Activated CD4-positive, CD25-positive, alpha-beta regulatory T cell treated with anti-CD3 and anti-CD28 coated beads, Interleukin-2, amount 50 U/mL, for 72 hours (primary cell): ENCODE data around the gene LGALS7.
"Not testable (repeated sequence)": the region's sequence is repeated elsewhere in the genome, so short reads cannot be mapped to it uniquely, and the experiment has no call there.

Source experiments
- DNase-seq: peaks from one replicate; pipeline ENCODE4 v3.0.0; 2021

LGALS7 gene

DNA sequence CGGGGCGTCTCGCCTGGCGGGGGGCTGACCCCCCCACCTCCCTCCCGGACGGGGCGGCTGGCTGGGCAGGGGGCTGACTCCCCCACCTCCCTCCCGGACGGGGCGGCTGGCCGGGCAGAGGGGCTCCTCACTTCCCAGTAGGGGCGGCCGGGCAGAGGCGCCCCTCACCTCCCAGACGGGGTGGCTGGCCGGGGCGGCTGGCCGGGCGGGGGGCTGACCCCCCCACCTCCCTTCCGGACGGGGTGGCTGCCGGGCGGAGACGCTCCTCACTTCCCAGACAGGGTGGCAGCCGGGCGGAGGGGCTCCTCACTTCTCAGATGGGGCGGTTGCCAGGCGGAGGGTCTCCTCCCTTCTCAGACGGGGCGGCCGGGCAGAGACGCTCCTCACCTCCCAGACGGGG is 24.5 kb upstream of the LGALS7 start:
- DNase-seq: not testable (repeated sequence)

DNA sequence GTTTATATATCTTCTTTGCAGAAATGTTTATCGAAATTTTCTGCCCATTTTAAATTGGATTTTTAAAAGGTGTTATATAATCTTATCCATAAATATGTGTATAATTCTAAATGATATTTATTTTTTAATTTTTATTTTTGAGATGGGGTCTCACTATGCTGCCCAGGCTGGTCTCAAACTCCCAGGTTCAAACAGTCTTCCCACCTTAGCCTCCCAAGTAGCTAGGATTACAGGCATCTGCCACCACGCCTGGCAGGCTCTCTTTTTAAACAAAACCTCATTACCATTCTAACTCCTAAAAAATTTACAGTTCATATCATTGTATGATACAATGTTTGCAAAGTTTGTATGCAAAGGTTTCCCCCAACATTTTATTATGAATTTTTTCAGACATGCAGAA is 22.8 kb upstream of the LGALS7 start:
- DNase-seq: no peak

DNA sequence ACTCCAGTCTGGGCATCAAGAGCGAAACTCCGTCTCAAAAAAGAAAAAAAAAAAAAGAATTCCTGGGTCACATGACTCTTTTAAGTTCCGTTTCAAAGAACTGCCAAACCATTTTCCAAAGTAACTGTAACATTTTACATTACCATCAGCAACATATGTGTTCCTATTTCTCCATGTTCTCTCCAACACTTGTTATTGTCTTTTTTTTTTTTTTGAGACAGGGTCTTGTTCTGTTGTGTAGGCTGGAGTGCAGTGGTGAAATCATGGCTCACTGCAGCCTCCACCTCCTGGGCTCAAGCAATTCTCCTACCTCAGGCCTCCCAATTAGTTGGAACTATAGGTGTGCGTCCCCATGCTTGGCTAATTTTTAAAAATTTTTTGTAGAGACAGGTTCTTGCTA is 22.2 kb upstream of the LGALS7 start:
- no peak for DNase-seq

DNA sequence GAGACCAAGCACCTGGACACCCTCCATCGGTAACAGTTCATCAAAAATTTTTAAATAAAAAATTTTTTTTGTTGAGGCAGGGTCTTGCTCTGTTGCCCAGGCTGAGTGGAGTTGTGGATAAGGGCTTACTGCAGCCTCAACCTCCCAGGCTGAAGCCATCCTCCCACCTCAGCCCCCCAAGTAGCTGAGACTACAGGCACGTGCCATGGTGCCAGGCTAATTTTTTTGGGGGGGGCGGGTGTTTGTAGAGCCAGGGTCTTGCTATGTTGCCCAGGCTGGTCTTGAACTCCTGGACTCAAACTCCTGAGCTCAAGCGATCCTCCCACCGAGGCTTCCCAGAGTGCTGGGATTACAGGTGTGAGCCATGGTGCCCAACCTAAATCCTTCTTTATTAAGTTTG is 20.4 kb upstream of the LGALS7 start:
- no peak for DNase-seq

DNA sequence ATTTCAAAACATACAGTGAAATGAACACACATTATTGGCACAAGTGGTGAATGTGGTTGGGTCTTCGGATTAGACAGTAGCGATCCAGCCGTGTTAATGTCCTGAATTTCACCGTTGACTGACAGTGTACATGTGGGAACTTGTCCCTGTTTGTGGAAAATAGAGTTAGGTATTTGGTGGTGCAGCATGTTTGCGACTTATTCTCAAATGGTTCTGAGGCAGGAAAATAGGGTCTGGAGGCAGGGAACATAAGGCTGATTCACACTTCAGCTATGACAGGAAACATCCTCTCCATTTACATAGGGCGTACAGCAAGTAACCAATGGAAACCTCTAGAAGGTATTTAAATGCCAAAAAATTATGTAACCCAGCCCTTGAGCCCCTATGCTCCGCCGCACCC is 19.9 kb upstream of the LGALS7 start:
- DNase-seq: no peak

DNA sequence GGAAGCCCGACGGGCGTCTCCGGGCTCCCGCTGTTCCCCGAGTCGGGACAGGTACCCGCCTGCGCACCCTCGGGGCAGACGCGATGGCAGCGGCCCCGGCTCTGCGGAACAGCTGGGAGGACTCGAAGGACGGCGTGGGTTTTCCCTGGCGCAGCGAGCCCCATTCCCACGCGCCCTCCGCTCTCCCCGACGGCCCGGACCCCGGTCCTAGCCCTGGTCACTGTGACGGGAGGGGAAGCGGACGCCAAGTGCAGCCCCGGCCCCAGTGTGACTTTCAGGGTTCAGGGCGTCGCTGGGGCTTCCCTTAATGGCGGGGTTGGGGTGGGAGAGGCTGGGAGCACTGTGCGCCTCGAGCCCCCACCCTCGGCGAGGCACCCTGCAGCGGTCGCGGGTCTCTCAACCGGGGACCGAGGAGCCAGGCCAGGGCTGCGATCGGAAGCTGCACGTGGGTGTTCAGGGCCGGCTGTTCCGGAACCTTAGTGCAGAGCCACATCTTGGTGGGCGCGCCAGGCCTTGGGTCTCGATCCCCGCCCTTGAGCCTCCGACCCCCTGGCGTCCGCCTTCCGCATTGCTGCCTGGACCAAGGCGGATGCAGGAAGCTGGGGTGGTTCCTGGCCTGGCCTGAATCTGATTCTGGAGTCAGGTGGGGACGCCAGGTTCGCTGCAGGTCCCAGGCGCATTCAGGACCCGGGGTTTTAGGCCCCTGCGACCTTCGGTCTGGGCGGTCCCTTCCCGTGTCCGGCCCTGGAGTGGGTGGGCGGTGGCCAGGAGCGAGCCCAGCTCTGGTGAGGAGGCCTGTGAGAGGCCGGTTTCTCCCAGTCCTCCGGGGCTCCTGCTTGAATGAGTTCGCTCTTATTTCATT is 19.2 kb upstream of the LGALS7 start:
- peak; percentile 61 for DNase-seq

DNA sequence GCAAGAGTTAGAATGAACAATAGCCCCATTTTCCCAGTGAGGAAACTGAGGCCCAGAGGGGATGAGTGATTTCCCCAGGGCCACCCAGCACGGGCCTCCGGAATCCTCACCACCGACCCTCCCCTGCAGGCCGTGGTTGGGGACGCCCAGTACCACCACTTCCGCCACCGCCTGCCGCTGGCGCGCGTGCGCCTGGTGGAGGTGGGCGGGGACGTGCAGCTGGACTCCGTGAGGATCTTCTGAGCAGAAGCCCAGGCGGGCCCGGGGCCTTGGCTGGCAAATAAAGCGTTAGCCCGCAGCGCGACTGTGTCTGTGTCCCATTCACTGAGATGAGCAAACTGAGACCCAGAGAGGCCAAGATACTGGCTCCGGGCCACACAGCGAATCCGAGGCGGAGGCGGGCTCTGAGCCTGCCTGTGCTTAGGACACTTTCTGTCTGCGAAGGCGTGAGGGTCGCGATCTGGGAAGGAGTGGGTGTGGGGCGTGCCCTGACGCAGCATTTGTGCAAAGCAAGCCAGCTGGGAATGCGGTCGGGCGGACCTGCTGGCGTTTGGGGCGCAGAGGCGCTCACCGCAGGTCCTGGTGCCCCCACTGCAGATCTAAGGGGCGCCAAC is 18.2 kb upstream of the LGALS7 start:
- not testable (repeated sequence) for DNase-seq

DNA sequence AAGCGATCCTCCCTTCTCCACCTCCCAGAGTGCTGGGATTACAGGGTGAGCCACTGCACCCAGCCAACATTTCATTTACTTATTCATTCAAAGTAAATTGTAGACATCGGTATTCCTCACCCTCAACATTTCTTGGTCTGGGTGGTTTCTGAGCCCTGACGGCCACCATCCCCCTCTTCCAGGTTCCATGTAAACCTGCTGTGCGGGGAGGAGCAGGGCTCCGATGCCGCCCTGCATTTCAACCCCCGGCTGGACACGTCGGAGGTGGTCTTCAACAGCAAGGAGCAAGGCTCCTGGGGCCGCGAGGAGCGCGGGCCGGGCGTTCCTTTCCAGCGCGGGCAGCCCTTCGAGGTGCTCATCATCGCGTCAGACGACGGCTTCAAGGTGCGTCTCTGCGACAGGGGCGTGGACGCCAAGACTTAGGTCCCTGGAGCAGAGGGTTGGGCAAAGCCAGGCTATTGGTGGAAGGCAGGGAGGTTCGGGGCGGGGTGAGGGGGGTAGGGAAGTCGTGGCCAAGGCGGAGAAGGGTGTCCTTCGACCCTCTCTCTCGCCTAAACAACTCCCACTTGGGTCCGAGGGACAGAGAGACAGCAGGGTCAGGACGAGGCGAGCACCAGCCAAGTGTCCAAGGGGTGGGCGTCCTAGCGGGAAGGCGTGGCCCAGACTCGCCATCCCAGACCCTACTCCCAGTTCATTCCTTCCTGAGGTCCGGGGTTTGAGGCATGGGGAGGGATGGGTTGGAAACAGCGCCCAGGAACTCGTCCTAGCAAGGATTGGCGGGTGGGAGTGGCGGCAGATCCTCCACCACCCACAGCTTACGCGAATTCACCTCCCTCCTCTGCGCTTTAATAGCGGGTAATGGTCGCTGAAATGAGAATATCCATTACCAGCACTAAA is 17.4 kb upstream of the LGALS7 start:
- not testable (repeated sequence) for DNase-seq

DNA sequence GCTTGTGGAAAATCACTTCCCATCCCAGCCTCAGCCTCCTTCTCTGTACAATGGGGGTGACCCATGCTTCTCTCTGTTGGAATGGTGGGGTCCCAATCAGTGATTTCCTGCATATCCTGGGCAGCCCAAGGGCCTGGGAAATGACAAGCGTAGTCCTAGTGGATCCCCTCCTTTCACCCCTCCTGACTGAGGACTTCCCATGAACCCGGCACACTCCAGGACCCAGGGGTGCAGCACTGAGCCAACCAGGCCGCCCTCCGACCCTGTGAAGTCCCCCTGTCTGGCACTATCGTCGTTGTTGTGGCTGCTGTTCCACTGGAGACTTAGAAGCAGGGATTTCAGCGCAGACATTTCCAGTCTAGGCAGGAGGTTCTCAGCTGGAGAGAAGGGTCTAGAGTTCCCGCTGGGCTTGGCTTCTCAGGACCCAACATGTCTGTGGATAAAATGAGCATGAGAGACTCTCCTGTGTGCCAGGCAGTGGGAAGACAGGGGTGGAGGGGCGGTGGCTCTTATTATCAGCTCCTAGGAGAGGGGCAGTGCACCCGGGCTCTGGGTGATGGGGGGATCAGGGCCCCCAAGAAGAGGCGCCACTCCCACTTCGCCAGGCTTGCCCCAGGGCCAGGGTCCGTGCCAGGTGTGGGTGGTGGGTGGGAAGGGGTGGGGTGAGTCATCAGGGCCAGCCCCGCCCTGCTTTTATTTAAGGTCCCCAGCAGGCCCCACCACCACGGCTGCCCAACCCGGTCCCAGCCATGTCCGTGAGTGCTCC is 15.3 kb upstream of the LGALS7 start, which contains the start of gene LGALS7B:
Gene LGALS7B (plus strand): TSS at position 723 of the 766 bp plus-strand sequence. CDS start 27 bp downstream, at position 750.
- DNase-seq: no peak

DNA sequence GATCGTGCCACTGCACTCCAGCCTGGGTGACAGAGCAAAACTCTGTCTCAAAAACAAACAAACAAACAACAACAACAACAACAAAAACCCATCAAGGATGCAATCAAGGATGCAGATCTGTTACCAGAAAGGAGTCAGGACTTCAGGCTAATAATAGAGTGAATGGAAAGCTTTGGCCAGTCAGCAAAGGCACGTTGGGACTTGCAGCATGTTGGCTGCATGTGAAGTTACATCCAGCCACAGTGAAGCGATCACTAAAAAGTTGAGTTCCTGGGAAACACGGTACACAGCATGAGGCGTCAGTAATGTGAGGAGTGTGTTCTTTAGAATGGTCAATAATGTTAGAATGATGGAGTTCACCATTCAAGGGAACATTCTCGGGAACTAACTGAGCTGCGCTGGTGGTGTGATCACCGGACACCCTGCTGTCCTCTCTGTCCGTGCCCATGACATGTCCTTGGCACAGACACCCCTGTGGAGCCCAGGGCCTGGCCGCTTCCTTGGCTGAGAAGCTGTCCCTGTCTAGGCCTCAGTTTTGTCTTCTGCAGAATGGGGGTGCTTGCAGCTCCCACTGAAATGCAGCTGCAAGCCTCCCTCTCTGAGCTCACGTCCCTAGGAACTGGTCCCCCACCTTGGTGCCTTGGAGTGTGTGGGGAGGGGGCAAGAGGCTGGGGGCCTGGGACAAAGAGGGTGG is 13.4 kb upstream of the LGALS7 start:
- DNase-seq: no peak

DNA sequence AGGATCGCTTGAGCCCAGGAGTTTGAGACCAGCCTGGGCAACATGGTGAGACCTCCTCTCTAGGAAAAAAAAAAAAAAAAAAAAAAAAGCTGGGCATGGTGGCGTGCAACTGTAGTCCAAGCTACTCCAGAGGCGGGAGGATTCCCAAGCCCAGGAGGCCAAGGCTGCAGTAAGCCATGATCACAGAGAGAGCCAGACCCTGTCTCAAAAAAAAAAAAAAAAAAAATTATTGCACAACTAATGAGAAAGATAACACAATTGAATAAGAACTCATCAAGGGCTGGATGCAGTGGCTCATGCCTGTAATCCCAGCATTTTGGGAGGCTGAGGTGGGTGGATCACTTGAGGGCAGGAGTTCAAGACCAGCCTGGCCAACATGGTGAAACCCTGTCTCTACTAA is 12.7 kb upstream of the LGALS7 start:
- not testable (repeated sequence) for DNase-seq

DNA sequence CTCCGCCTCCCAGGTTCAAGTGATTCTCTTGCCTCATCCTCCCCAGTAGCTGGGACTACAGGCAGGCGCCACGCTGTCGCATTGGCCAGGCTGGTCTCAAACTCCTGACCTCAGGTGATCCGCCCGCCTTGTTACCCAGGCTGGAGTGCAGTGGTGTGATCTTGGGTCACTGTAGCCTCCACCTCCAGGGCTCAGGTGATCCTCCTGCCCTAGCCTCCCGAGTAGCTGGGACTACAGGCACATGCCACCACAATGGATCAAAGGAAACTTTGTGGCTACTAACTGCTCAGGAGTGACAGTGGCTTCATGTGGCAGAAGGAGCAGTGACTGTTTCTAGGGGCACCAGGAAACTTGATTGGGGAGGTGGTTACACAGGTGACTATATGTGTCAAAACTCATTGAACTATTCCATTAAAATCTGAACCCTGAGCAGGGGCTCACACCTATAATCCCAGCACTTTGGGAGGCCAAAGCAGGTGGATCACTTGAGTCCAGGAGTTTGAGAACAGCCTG is 11.9 kb upstream of the LGALS7 start:
- DNase-seq: no peak

DNA sequence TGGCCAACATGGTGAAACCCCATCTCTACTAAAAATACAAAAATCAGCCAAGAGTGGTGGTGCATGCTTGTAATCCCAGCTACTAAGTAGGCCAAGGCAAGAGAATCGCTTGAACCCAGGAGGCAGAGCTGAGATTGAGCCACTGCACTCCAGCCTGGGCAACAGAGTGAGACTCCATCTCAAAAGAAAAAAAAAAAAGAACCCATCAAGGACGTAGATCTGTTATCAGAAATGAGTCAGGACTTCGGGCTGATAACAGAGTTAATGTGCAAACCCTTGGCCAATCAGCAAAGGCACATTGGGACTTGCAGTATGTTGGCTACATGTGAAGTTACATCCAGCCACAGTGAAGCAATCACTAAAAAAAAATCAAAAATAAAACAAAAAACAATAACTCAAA is 10.9 kb upstream of the LGALS7 start:
- no peak for DNase-seq

DNA sequence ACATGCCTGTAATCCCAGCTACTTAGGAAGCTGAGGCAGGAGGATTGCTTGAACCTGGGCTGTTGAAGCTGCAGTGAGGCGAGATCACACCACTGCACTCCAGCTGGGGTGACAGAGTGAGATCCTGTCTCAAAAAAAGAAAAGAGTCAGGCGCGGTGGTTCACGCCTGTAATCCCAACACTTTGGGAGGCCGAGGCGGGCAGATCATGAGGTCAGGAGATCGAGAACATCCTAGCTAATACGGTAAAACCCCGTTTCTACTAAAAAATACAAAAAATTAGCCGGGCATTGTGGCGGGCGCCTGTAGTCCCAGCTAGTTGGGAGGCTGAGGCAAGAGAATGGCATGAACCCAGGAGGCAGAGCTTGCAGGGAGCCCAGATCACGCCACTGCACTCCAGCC is 8.9 kb upstream of the LGALS7 start:
- DNase-seq: not testable (repeated sequence)

DNA sequence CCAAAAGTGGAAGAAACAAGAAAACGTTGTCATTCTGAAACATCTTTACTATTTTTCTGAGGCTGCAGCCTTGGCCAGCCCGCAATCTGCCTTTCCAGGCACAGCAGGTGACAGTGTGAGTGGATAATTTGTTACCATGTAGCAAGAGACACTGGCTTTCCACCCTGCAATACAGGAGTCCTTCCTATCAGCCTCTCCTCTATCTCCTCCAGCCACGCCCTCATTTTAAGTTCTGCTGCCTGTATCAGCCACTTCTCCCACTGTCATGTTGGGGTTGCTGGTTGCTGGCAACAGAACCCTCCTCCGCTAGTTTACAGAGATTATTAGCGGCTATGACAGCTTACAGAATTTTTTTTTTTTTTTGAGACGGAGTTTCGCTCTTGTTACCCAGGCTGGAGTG is 7.7 kb upstream of the LGALS7 start:
- DNase-seq: no peak

DNA sequence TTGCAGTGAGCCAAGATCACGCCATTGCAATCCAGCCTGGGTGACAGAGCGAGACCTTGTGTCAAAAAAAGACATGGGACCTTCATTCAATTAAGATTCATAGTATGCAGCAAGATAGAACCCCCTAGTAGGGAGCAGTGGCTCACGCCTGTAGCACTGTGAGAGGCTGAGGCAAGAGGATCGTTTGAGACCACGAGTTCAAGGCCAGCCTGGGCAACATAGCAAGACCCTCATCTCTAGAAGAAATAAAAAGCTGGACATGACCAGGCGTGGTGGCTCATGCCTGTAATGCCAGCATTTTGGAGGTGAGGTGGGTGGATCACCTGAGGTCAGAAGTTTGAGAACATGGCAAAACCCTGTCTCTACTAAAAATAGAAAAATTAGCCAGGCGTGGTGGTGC is 7.1 kb upstream of the LGALS7 start:
- no peak for DNase-seq

DNA sequence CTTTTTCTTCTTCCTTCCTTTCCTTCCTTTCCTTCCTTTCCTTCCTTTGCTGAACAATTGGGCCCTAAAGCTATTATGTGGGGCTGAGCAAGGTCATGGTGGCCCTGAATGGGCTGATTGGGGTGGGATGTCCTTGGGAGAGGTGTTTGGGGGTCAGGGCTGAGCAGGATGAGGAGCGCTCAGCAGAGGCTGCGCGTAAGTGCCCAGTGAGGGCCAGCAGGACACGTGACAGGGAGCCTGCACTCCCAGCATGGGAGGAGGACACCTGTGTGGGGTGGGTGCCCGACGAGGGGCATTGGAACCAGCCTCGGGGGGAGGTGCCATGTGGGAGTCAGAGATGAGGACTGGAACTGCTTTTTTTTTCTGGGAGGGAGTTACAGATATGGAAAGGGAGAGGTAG is 5.4 kb upstream of the LGALS7 start:
- DNase-seq: no peak

DNA sequence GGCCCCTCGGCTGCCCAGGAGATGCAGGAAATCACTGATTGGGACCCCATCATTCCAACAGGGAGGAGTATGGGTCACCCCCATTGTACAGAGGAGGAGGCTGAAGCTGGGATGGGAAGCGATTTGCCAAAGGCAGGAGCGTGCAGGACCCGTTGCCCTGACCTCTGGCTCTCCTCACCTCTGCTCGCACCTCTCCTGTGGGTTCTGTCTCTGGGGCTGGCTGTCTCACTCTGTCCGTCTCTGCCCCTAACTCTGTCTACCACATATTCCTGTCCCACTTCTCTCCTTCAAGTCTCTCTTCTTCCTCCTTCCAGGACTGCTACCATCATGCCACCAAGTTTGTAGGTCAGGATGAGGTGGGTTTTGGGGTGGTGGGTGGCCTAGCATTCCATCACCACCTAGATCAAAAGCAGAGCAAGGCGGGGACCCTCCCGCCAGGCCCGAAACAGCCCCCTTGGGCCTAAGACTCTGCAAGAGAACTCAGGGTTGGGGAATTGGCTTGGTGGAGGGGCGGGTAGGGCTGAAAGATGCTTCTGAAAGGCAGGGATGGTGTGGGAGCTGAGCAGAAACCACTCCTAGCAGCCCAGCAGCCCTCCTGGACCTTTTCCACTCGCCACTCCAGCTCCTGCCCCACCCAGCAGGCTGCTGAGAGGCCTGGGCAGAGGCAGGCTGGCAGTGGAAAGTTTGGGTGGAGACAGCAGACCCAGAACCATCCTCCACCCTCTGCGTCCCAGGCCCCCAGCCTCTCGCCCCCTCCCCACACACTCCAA is 1.0 kb upstream of the LGALS7 start:
- DNase-seq: no peak

DNA sequence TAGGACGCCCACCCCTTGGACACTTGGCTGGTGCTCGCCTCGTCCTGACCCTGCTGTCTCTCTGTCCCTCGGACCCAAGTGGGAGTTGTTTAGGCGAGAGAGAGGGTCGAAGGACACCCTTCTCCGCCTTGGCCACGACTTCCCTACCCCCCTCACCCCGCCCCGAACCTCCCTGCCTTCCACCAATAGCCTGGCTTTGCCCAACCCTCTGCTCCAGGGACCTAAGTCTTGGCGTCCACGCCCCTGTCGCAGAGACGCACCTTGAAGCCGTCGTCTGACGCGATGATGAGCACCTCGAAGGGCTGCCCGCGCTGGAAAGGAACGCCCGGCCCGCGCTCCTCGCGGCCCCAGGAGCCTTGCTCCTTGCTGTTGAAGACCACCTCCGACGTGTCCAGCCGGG is 1.7 kb downstream of the LGALS7 start:
- DNase-seq: not testable (repeated sequence)

DNA sequence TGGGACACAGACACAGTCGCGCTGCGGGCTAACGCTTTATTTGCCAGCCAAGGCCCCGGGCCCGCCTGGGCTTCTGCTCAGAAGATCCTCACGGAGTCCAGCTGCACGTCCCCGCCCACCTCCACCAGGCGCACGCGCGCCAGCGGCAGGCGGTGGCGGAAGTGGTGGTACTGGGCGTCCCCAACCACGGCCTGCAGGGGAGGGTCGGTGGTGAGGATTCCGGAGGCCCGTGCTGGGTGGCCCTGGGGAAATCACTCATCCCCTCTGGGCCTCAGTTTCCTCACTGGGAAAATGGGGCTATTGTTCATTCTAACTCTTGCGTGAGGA is 2.4 kb downstream of the LGALS7 start:
- DNase-seq: not testable (repeated sequence)
